ENCODE data around the gene XXYLT1.

The XXYLT1 gene

GRCh38 chr3:195151866-195152541 lies 119.0 kb downstream of the XXYLT1 start:
- no peak for DNase-seq (ENCODE audit: low read depth)

GRCh38 chr3:195151402-195151801 lies 119.6 kb downstream of the XXYLT1 start:
- no peak for DNase-seq (ENCODE audit: low read depth)

- no peak for DNase-seq (ENCODE audit: low read depth)
Observed at GRCh38 chr3:195150181-195151118, 120.5 kb downstream of the XXYLT1 start.

GRCh38 chr3:195149292-195150030 lies 121.5 kb downstream of the XXYLT1 start:
- DNase-seq (ENCODE audit: low read depth) = no peak

DNA sequence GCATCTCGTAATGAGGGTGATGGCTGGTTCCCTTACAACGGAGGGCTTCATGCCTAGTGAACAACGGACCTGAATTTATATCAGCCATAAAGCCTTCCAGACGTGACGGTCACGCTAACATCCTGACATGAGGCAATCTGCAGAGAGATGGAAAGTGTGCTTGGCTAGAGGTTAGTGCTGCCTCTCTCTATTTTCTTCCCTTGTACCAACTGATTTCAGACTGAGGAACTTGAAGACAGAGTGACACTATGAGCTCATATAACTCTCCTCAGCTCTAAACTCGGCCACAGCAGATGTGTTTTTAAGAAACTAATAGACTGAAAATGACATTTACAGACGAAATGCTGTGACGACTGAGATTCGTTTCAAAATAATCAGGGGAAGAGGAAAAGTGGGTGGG lies 122.4 kb downstream of the XXYLT1 start:
- no peak for DNase-seq (ENCODE audit: low read depth)

DNA sequence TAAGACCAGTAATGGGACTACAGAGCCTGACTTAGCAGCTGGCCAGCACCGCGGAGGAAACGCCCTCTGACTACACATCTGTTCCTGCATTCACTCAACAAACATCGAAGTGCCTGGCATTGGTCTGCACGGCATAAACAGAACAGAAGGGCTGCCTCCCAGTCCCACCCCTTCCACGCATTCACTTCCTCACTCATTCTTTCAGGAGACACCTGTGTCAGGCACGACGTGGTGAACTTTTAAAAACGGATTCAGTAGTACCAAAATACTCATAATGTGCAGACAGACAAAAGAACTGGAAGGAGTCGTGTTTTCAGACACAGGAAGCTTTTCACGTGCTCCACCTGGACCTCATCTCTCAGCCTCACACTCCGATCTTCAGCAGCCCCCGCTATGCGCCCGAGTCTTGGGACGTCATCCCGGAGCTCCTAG lies 123.3 kb downstream of the XXYLT1 start:
- peak; percentile 7 for DNase-seq (ENCODE audit: low read depth)

GRCh38 chr3:195146131-195146530 lies 124.8 kb downstream of the XXYLT1 start:
- DNase-seq (ENCODE audit: low read depth) = no peak

DNA sequence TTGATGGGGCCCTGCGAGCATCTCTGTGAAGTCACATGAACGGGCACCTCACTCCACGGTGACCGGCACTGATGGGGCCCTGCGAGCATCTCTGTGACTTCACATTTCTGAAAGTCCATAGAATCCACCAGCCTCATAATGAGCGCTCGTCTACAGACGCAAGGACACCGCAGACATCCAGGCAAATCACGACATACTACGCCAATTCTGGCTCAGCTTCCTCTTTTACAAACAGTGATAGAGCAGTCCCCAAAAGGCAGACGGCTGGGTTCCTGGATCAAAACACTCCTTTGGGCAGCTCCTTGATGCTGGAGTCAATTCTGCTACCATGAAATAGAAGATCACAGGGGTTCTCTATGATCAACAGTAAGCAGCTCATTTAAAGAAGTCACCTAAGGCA lies 125.4 kb downstream of the XXYLT1 start:
- DNase-seq (ENCODE audit: low read depth) = no peak

DNA sequence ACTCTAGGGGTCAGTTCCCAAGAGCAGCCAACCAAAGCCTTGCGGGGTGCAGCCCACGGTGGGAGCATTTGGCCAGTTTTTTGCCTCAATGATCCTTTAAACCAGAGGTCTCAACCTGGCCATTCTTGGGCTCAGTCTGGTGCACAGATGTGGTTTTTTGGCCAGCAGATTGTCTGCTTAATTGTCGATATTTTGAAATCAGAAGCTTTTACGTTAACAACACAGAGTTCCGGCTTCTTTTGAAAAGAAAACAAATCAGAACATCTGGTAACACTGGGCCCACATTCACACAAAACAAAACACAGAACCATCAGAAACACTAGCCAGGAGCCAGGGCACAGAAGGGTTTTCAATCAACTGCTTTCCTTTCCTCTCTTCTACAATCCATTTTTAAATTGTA lies 127.7 kb downstream of the XXYLT1 start:
- no peak for DNase-seq (ENCODE audit: low read depth)

- DNase-seq (ENCODE audit: low read depth) = no peak
Observed at GRCh38 chr3:195142519-195142918, 128.4 kb downstream of the XXYLT1 start.

DNA sequence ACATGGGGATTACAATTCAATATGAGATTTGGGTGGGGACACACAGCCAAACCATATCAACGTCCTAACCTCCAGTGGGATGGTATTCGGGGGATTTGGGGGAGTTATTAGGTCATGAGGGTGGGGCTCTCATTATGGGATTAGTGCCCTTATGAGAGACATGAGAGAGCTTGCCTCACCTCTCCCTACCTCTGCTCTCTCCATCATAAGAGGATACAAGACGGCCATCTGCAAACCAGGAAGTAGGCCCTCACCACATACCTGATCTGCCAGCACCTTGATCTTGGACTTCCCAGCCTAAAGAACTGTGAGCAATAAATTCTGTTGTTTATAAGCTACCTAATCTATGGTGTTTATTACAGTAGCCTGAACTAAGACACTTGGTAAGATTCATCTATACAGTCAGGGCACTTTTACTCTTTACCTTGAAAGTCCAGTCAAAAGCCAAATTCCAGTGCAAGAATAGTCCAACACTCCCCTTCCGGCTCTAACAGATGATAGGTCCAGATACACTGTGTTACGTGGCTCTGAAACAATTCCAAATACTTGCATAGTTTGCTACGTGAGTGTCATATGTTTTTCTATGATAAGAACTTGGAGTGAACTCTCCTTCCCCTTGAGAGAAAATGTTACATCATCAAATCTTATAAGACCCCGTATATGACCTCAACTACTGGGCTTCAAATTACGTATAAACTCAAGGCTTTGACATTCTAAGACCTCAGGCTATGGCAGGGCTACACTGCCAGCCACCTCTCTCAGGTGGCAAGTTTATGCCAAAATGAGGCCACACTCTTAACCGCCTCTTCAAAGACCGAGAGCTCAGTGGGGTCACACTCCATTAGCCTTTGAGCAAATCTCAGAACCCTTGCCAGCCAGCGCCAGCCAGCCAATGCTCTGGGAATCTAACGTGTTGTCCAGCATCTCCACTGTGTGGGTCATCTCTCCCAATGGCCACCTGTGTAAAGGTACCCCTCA lies 129.9 kb downstream of the XXYLT1 start:
- no peak for DNase-seq (ENCODE audit: low read depth)

- DNase-seq (ENCODE audit: low read depth) = no peak
Observed at GRCh38 chr3:195140410-195140809, 130.5 kb downstream of the XXYLT1 start.

DNA sequence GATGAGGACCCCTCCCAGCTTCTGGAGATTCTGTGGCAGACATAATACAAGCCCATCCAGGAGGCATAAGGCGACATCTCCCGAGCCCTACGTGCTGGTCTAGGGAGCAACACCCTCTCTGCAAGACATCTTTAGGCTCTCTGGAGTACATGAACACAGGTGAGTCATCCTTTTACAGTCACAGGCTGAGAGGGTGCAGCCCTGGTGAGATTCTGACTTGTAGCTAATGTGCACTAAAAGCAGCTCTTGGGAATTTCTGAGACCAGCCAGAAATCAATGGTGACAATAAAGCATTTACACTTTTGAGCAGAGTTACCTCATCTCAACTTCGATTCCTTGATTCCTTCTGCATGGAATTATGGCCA lies 131.1 kb downstream of the XXYLT1 start:
- no peak for DNase-seq (ENCODE audit: low read depth)

DNA sequence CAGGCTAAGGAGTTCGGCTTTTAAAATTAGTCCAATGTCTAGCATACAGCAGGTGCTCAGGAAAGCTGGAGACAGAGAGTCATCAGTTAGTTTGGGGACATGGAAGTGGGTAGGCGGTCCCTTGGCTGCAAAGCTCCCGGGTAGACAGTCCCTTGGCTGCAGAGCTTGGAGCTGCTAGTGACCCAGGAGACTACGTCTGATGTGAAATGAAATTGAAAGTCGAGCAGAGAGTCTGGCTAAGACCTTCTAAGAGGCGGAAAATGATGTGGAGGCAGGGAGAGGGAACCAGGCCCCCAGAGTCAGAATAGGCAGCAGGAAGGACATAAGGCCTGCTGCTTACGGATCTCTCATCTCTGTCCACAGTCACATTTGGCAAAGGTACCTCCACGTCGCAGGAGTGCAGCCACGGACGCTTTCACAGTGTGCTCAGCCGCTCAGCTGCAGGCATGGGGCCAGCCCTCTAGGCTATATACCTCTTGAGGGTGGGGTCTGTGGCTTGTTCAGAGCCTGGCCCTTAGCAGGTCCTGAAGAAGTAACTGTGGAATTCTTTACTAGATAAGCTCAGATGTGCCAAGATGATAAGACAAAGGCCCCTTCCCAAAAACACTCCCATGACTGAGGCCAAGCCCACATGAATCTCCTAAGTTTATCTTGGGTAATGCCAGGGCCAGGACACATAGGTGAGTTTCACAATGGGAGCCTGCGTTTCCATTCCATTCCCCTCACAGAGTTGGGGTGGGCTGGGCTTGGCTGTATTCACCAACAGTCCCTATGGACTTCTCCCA lies 131.7 kb downstream of the XXYLT1 start:
- DNase-seq (ENCODE audit: low read depth) = no peak

DNA sequence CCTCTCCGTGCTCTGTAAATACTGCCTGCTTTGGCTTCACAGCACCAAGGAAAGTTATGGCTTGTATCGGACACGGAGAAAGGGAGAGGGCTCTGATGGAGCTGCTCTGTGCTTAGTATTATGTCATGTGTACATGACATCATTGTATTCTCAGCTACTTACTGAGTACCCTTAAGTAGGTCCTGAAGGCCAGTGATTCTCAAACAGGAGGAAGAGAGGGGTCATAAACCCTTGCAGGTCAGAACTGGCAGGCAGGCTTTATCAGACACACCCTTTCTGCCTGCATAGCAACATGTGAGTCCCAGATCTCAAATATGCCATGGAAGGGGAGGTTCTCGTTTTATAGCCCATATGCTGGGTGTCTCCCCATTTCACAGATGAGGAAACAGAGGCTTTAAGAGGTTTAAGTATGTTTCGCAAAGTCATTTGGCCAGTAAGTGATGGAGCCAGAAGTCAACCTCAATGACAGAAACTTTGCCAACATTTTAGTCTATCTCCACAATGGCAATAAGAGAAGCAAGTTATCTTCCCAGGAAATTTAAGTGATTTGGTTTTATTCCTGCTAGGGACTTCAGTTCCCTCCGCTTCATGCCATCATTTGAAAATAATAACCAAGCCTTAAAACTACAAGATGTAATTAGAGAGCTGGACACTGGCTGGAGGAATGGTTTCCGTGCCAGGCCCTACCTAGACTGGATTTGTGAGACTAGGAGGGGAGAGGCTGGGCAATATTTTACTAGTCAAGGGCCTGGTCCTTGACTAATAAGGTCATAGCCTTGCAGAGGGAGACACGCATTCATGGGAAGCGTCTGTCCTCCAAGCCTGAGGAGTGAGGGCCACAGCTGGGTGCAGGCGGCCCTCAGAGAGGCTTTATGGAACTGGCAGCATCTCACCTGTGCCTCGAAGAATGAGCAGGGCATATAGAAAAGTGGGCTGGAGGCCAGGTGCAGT lies 133.0 kb downstream of the XXYLT1 start:
- no peak for DNase-seq (ENCODE audit: low read depth)

DNA sequence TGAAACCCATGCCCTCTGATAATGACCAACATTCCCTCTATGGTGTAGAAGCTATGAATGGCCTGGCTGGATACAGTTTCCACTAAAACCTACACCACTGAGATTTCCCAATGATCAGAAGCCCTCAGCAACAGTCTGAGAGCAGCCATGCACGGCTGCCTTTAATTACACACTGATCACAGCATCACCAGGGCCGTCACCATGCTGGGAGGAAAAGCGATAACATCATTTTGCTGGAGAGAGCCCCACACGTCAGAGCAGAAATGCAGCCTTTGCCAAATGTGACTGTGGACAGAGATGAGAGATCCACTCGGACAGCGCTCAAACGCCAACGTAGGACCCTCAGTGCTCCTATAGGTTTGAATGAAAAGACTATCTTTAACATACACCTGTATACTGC lies 135.0 kb downstream of the XXYLT1 start:
- DNase-seq (ENCODE audit: low read depth) = no peak

GRCh38 chr3:195134431-195134830 lies 136.5 kb downstream of the XXYLT1 start:
- no peak for DNase-seq (ENCODE audit: low read depth)

- DNase-seq (ENCODE audit: low read depth) = peak; percentile 13
Observed at GRCh38 chr3:195133462-195133861, 137.5 kb downstream of the XXYLT1 start.

- no peak for DNase-seq (ENCODE audit: low read depth)
Observed at GRCh38 chr3:195133013-195133412, 137.9 kb downstream of the XXYLT1 start.
